ENCODE data around the gene CHRNG. TPM values are rescaled to one million over a fixed set of nuclear protein-coding genes. Genes with fewer than 3 reads are reported as not detected.

The CHRNG gene
- total RNA-seq, 1 donor from 2014 or later = not detected

DNA sequence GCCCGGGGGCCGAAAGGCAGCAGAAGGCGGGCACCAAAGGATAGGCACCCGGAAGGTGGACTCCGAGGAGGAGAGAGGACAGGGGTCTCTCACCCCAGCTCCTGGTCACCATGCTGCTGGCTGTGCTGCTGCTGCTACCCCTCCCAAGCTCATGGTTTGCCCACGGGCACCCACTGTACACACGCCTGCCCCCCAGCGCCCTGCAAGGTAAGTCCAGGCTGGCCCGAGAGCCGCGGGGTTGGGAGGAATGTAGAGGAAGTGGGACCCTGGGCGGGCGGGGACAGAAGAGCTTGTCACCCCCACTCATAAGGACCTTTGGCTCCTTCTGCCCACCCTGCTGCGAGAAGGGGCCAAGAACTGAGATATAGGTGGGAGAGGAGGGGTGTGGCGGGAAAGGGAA lies 19.0 kb upstream of the CHRNG start:
- Mint-ChIP-seq H3K36me3 (ENCODE audit: low read depth, unreplicated experiment) (no peaks in the 10 kb centered on the region), H3K4me1 (ENCODE audit: low read depth, unreplicated experiment) (peaks cover 2% of the 10 kb centered on the region), H3K4me3 (ENCODE audit: unreplicated experiment) (no peak overlapping the region), H3K27ac (ENCODE audit: unreplicated experiment) (no peak overlapping the region), H3K9me3 (ENCODE audit: unreplicated experiment) (peaks cover 2% of the 10 kb centered on the region), H3K27me3 (ENCODE audit: low read depth, unreplicated experiment) (peaks cover 54% of the 10 kb centered on the region)
- DNase-seq (ENCODE audit: low read depth) = no peak
- Histone ChIP-seq H3K27ac (ENCODE audit: low read depth, low read length) (no peak overlapping the region), H3K9me3 (ENCODE audit: insufficient read depth, low read depth, low read length) (no peaks in the 10 kb centered on the region), H3K36me3 (ENCODE audit: insufficient read depth, low read length) (no peaks in the 10 kb centered on the region), H3K9ac (ENCODE audit: low read length) (no peak overlapping the region), H2AFZ (ENCODE audit: low read depth, low read length) (no peak overlapping the region), H3K27me3 (ENCODE audit: insufficient read depth, low read length) (peaks cover 55% of the 10 kb centered on the region), H3K4me2 (ENCODE audit: low read length) (no peak overlapping the region), H3K79me2 (ENCODE audit: insufficient read depth, low read length) (no peaks in the 10 kb centered on the region), H3K4me3 (ENCODE audit: insufficient read depth, low read depth, low read length) (no peak overlapping the region), H3K4me1 (ENCODE audit: insufficient read depth, low read length) (no peaks in the 10 kb centered on the region), H4K20me1 (ENCODE audit: insufficient read depth, low read length) (peaks cover 5% of the 10 kb centered on the region)
- TF ChIP-seq, protein P1, sequence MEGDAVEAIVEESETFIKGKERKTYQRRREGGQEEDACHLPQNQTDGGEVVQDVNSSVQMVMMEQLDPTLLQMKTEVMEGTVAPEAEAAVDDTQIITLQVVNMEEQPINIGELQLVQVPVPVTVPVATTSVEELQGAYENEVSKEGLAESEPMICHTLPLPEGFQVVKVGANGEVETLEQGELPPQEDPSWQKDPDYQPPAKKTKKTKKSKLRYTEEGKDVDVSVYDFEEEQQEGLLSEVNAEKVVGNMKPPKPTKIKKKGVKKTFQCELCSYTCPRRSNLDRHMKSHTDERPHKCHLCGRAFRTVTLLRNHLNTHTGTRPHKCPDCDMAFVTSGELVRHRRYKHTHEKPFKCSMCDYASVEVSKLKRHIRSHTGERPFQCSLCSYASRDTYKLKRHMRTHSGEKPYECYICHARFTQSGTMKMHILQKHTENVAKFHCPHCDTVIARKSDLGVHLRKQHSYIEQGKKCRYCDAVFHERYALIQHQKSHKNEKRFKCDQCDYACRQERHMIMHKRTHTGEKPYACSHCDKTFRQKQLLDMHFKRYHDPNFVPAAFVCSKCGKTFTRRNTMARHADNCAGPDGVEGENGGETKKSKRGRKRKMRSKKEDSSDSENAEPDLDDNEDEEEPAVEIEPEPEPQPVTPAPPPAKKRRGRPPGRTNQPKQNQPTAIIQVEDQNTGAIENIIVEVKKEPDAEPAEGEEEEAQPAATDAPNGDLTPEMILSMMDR (IDR thresholded peaks at IDR 0.05; ENCODE audit: insufficient read depth, low read depth, low read length) = no peak
- peak; percentile 11 for TF ChIP-seq EZH2 (IDR thresholded peaks at IDR 0.05; ENCODE audit: insufficient read depth, low read length)
- FAIRE-seq = no peak

DNA sequence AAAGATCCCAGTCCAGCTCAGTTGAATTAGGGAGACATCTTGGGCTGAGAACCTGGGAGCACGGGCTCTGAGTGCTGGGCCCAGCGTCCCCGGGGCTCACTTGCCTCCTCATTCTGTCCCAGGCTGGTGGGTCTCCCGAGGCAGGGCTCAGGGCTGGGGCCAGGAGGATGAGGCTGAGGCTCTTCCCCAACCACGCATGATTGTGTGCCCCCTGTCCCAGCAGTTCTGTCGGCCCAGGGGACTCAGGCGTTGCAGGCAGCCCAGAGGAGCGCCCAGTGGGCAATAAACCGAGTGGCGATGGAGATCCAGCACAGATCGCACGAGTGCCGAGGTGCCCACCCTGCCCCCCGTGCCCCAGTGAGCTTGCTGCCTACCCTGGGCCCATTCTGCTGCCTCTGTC lies 18.4 kb upstream of the CHRNG start:
- Histone ChIP-seq H4K20me1 (ENCODE audit: insufficient read depth, low read length) (peaks cover 5% of the 10 kb centered on the region), H3K9me3 (ENCODE audit: insufficient read depth, low read depth, low read length) (no peaks in the 10 kb centered on the region), H3K27me3 (ENCODE audit: insufficient read depth, low read length) (peaks cover 50% of the 10 kb centered on the region), H2AFZ (ENCODE audit: low read depth, low read length) (no peak overlapping the region), H3K4me2 (ENCODE audit: low read length) (no peak overlapping the region), H3K79me2 (ENCODE audit: insufficient read depth, low read length) (no peaks in the 10 kb centered on the region), H3K36me3 (ENCODE audit: insufficient read depth, low read length) (no peaks in the 10 kb centered on the region), H3K27ac (ENCODE audit: low read depth, low read length) (no peak overlapping the region), H3K4me1 (ENCODE audit: insufficient read depth, low read length) (no peaks in the 10 kb centered on the region), H3K9ac (ENCODE audit: low read length) (no peak overlapping the region), H3K4me3 (ENCODE audit: insufficient read depth, low read depth, low read length) (no peak overlapping the region)
- H3K27me3 Mint-ChIP-seq (ENCODE audit: low read depth, unreplicated experiment) = peaks cover 51% of the 10 kb centered on the region
- H3K36me3 Mint-ChIP-seq (ENCODE audit: low read depth, unreplicated experiment) = no peaks in the 10 kb centered on the region
- no peak overlapping the region for H3K4me3 Mint-ChIP-seq (ENCODE audit: unreplicated experiment)
- no peak for TF ChIP-seq EZH2 (IDR thresholded peaks at IDR 0.05; ENCODE audit: insufficient read depth, low read length)
- TF ChIP-seq, protein P1 (IDR thresholded peaks at IDR 0.05; ENCODE audit: insufficient read depth, low read depth, low read length) = no peak
- no peak for DNase-seq (ENCODE audit: low read depth)
- H3K27ac Mint-ChIP-seq (ENCODE audit: unreplicated experiment) = no peak overlapping the region
- H3K9me3 Mint-ChIP-seq (ENCODE audit: unreplicated experiment) = peaks cover 2% of the 10 kb centered on the region
- peaks cover 2% of the 10 kb centered on the region for H3K4me1 Mint-ChIP-seq (ENCODE audit: low read depth, unreplicated experiment)
- FAIRE-seq = no peak

DNA sequence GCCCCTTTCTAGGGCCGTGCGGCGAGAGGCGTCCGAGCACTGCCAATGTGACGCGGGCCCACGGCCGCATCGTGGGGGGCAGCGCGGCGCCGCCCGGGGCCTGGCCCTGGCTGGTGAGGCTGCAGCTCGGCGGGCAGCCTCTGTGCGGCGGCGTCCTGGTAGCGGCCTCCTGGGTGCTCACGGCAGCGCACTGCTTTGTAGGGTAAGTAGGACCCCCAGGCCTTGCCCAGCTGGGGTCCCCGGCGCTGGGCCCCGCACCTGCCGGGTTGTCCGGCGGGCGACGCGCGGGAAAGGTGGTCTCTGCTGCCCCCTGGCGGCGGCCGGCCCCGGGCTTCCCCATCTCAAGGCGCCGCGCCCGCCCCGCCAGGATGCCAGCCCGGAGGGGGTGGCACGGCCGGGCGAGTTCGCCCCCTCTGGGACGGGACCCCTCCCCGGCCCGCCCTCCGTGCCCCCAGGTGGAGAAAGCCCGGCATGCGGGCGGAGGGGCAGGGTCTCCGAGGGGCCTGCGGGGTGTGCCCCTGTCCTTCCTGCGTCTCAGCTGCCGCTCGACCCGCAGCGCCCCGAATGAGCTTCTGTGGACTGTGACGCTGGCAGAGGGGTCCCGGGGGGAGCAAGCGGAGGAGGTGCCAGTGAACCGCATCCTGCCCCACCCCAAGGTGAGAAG lies 17.4 kb upstream of the CHRNG start:
- peaks cover 2% of the 10 kb centered on the region for H3K4me1 Mint-ChIP-seq (ENCODE audit: low read depth, unreplicated experiment)
- Histone ChIP-seq H3K4me3 (ENCODE audit: insufficient read depth, low read depth, low read length) (no peak overlapping the region), H3K9me3 (ENCODE audit: insufficient read depth, low read depth, low read length) (no peaks in the 10 kb centered on the region), H3K4me2 (ENCODE audit: low read length) (peak overlapping the region; percentile 55), H3K79me2 (ENCODE audit: insufficient read depth, low read length) (no peaks in the 10 kb centered on the region), H3K4me1 (ENCODE audit: insufficient read depth, low read length) (no peaks in the 10 kb centered on the region), H3K9ac (ENCODE audit: low read length) (no peak overlapping the region), H2AFZ (ENCODE audit: low read depth, low read length) (no peak overlapping the region), H4K20me1 (ENCODE audit: insufficient read depth, low read length) (peaks cover 5% of the 10 kb centered on the region), H3K36me3 (ENCODE audit: insufficient read depth, low read length) (no peaks in the 10 kb centered on the region), H3K27me3 (ENCODE audit: insufficient read depth, low read length) (peaks cover 46% of the 10 kb centered on the region), H3K27ac (ENCODE audit: low read depth, low read length) (no peak overlapping the region)
- FAIRE-seq = no peak
- no peaks in the 10 kb centered on the region for H3K36me3 Mint-ChIP-seq (ENCODE audit: low read depth, unreplicated experiment)
- H3K27ac Mint-ChIP-seq (ENCODE audit: unreplicated experiment) = no peak overlapping the region
- DNase-seq (ENCODE audit: low read depth) = no peak
- no peak overlapping the region for H3K4me3 Mint-ChIP-seq (ENCODE audit: unreplicated experiment)
- H3K27me3 Mint-ChIP-seq (ENCODE audit: low read depth, unreplicated experiment) = peaks cover 44% of the 10 kb centered on the region
- no peak for TF ChIP-seq EZH2 (IDR thresholded peaks at IDR 0.05; ENCODE audit: insufficient read depth, low read length)
- TF ChIP-seq, protein P1 (IDR thresholded peaks at IDR 0.05; ENCODE audit: insufficient read depth, low read depth, low read length) = peak; percentile 13
- H3K9me3 Mint-ChIP-seq (ENCODE audit: unreplicated experiment) = peaks cover 2% of the 10 kb centered on the region
